Endothelial cell of umbilical vein (primary cell): ENCODE results near the gene JAG2.

Experiments used
- EZH2 ChIP-seq: IDR thresholded peaks from 2 replicates; pipeline ENCODE4 v1.6.1; 2012; ENCODE audit warnings: borderline replicate concordance, low read depth, mild to moderate bottlenecking, moderate library complexity, low read length, inconsistent platforms; ENCODE audit not compliant: severe bottlenecking
- GATA2 ChIP-seq: IDR thresholded peaks from 2 replicates; pipeline ENCODE4 v1.7.0; 2011; ENCODE audit warnings: low read depth, mild to moderate bottlenecking, moderate library complexity, mixed read lengths, low read length; ENCODE audit not compliant: insufficient read length, insufficient read depth
- MAX ChIP-seq: IDR thresholded peaks from 2 replicates; pipeline ENCODE4 v1.6.1; 2011; ENCODE audit not compliant: insufficient read depth, insufficient read length
- POLR2A ChIP-seq: IDR thresholded peaks from 2 replicates; pipeline ENCODE4 v1.6.1; 2012; ENCODE audit warnings: low read depth, mild to moderate bottlenecking, control low read depth, low read length
- POLR2AphosphoS5 ChIP-seq: IDR thresholded peaks from 2 replicates; pipeline ENCODE4 v1.6.1; 2012; ENCODE audit warnings: low read depth, mild to moderate bottlenecking, control low read depth, low read length, moderate library complexity; ENCODE audit not compliant: insufficient read depth
- TF ChIP-seq, protein P1 (sequence below), 2 donors: IDR thresholded peaks; 1 replicate in 1 of 2; 2 replicates in 1 of 2; pipeline ENCODE4 v1.5.1; 2011; ENCODE audit warnings: low read length in 2 of 2, mild to moderate bottlenecking in 2 of 2, moderate library complexity in 2 of 2, control low read depth in 1 of 2, inconsistent platforms in 1 of 2, low read depth in 1 of 2; ENCODE audit not compliant: insufficient read depth in 1 of 2; ENCODE audit errors: extremely low read depth in 1 of 2

- TF ChIP-seq POLR2AphosphoS5, result no peak
- TF ChIP-seq, protein P1, sequence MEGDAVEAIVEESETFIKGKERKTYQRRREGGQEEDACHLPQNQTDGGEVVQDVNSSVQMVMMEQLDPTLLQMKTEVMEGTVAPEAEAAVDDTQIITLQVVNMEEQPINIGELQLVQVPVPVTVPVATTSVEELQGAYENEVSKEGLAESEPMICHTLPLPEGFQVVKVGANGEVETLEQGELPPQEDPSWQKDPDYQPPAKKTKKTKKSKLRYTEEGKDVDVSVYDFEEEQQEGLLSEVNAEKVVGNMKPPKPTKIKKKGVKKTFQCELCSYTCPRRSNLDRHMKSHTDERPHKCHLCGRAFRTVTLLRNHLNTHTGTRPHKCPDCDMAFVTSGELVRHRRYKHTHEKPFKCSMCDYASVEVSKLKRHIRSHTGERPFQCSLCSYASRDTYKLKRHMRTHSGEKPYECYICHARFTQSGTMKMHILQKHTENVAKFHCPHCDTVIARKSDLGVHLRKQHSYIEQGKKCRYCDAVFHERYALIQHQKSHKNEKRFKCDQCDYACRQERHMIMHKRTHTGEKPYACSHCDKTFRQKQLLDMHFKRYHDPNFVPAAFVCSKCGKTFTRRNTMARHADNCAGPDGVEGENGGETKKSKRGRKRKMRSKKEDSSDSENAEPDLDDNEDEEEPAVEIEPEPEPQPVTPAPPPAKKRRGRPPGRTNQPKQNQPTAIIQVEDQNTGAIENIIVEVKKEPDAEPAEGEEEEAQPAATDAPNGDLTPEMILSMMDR (IDR thresholded peaks at IDR 0.05; ENCODE audit: extremely low read depth in 1 of 2, insufficient read depth in 1 of 2, low read depth in 1 of 2, low read length in 2 of 2), result no peak
- TF ChIP-seq MAX, result no peak
- no peak for TF ChIP-seq POLR2A
- no peak for TF ChIP-seq EZH2
- TF ChIP-seq GATA2, result no peak
Measured at GRCh38 chr14:105178868-105179140, 10.2 kb upstream of the JAG2 start.
